NCI-H345 (cell line): ENCODE data around the gene NINJ2.

Experiments
- DNase-seq: peaks from one replicate; lab custom pipeline; 2025; lab: John Stamatoyannopoulos, UW

Gene NINJ2

GRCh38 chr12:547883-548470, 115.3 kb downstream of the NINJ2 start:
- DNase-seq: no peak

GRCh38 chr12:546920-547845, 116.1 kb downstream of the NINJ2 start:
- DNase-seq: peak; percentile 56

GRCh38 chr12:546265-546919, 116.9 kb downstream of the NINJ2 start:
- DNase-seq: no peak

- no peak for DNase-seq
Observed at GRCh38 chr12:545835-546234, 117.4 kb downstream of the NINJ2 start.

- DNase-seq: no peak
Observed at GRCh38 chr12:544941-545635, 118.2 kb downstream of the NINJ2 start.

GRCh38 chr12:544142-544541, 119.1 kb downstream of the NINJ2 start:
- DNase-seq: no peak

- no peak for DNase-seq
Observed at GRCh38 chr12:543114-543451, 120.2 kb downstream of the NINJ2 start.

GRCh38 chr12:542395-543113, 120.7 kb downstream of the NINJ2 start:
- no peak for DNase-seq

GRCh38 chr12:541676-542324, 121.4 kb downstream of the NINJ2 start:
- no peak for DNase-seq

GRCh38 chr12:539540-540310, 123.5 kb downstream of the NINJ2 start:
- no peak for DNase-seq

GRCh38 chr12:538731-539539, 124.3 kb downstream of the NINJ2 start:
- peak; percentile 16 for DNase-seq

GRCh38 chr12:537772-538171, 125.5 kb downstream of the NINJ2 start:
- peak; percentile 61 for DNase-seq

- no peak for DNase-seq
Observed at GRCh38 chr12:536751-537245, 126.4 kb downstream of the NINJ2 start.

GRCh38 chr12:535396-535795, 127.8 kb downstream of the NINJ2 start:
- no peak for DNase-seq

- no peak for DNase-seq
Observed at GRCh38 chr12:534216-534615, 129.0 kb downstream of the NINJ2 start.

GRCh38 chr12:533718-534117, 129.5 kb downstream of the NINJ2 start:
- no peak for DNase-seq

GRCh38 chr12:532908-533565, 130.2 kb downstream of the NINJ2 start:
- no peak for DNase-seq

- DNase-seq: no peak
Observed at GRCh38 chr12:531951-532585, 131.2 kb downstream of the NINJ2 start.
